NCI-H748 (cell line): ENCODE measurements around the gene SMIM9.

ENCODE experiments used
- DNase-seq: peaks from one replicate; lab custom pipeline; 2025; ENCODE audit not compliant: unreplicated experiment; lab: John Stamatoyannopoulos, UW

Gene SMIM9

DNA sequence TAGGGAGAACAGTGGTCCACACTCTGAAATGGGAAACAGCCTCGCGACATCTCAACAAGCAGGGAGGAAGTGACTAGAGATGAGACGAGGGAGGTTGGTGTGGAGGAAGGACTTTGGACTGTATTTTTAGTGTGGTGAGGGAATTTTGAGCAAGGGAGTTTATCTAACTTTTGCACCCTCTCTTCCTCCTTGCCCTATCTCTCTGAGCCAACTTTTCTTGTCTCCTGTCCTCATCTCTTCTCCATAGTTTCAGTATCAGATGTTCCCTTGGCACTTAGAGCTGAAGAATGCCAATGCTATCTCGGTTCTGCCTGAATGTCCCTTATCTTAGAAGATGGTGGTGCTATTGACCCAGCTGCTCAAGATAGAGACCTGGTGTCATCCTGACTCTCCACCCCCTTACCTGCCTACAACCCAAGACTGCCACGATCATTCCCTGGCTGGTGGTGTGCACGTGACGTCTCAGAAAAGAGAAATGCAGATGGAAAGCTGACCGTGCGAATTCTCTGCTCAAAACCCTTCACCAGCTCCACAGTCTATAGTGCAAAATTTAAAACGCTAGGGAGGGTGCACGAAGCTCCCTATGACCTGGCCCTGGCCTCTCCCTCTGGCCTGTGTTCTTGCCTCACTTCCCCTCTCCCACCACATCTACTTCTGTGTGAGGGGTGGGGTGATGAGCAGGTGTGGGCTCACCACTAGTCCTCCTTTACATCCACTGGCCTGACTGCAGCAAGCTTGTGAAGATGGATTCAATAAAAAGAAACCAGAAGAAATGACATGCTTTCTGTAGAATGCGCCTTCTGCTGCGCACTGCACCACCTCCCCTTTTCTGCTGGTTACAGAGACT, 50.1 kb downstream of the SMIM9 start:
- no peak for DNase-seq

DNA sequence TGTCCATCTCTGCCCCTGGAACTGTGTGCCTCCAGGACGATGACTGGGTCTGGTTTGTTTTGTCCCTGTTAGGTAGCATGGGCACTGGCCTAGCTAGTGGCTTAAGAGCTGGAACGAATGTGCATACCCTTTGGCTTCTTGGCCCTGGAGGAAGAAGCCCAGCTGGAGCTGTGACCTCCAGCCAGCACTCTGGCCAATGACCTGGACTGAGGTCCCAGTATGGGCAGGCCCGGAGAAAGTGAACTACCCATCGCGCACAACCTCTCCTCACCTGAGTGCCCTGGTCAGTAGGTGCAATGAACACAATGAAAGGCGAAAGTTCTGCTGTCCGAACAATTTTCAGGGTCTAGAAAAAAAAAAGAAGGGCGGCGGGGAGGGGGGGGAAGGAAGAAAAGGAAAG, 53.5 kb downstream of the SMIM9 start:
- DNase-seq, result no peak

DNA sequence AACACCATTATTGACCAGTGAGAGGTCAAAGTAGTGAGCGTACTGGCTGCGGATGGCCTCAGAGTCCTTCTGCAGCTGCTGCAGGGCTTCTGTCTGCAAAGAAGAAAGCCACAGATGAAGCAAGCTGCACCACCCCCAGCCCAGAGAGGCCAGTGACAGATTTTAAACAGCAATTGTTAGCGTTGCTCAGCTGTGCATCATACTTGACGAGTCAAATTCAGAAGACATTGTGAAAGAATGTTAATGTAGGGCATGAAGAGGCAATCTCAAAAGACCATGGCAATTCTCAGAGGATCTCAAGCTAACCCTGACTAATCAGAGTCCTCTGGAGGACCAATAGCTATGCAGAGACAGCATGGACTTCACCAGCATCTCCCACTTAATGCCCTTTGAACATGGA, 55.2 kb downstream of the SMIM9 start:
- DNase-seq, result no peak

DNA sequence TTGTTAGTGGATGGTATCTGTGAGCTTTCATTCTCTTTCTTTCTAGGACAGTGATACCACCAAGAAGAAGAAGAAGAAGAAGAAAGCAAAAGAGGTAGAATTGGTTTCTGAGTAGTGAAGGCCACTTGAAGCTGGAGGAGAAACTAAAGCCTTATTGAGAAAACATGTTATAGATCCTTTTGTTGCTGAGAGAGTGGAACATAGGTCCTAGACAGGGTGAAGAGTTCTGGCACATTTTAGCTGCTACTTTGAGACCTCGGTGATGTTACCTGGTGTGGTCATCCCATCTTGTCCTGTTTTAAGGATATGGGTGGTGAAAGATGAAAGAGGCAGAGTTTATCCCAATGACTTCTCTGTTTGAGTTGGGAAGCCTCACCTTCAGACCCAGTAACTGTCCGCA, 57.7 kb downstream of the SMIM9 start:
- no peak for DNase-seq

- DNase-seq, result no peak
These were observed 58.8 kb downstream of the SMIM9 start for GRCh38 chrX:154775419-154776349.

- DNase-seq, result no peak
These were observed 59.8 kb downstream of the SMIM9 start for GRCh38 chrX:154774622-154775021.
